Osteoblast (primary cell): ENCODE data around the gene DMKN. TPM values are rescaled to one million over a fixed set of nuclear protein-coding genes. Genes with fewer than 3 reads are reported as not detected.

Source experiments
- DNase-seq: peaks from one replicate; pipeline ENCODE4 v3.0.0; 2011; ENCODE audit warnings: low spot score, mixed read lengths; ENCODE audit not compliant: insufficient read length; ENCODE audit errors: missing footprints
- H2AFZ ChIP-seq: 2 replicates; pipeline ENCODE4 v1.6.0; 2011; ENCODE audit warnings: mild to moderate bottlenecking, low read length
- H3K27ac ChIP-seq: 2 replicates; pipeline ENCODE4 v1.5.1; 2011; ENCODE audit warnings: mild to moderate bottlenecking, low read depth, low read length, moderate library complexity
- H3K27me3 ChIP-seq: 2 replicates; pipeline ENCODE4 v1.6.0; 2012; ENCODE audit warnings: mild to moderate bottlenecking, control low read depth, inconsistent platforms, low read length, moderate library complexity; ENCODE audit not compliant: insufficient read depth
- H3K36me3 ChIP-seq: 2 replicates; pipeline ENCODE4 v1.5.1; 2011; ENCODE audit warnings: mild to moderate bottlenecking, low read length, control low read depth, moderate library complexity; ENCODE audit not compliant: insufficient read depth
- H3K4me1 ChIP-seq: 2 replicates; pipeline ENCODE4 v1.5.1; 2011; ENCODE audit warnings: mild to moderate bottlenecking, low read length, control low read depth, moderate library complexity; ENCODE audit not compliant: insufficient read depth
- H3K4me2 ChIP-seq: 2 replicates; pipeline ENCODE4 v1.6.0; 2011; ENCODE audit warnings: mild to moderate bottlenecking, low read length; ENCODE audit not compliant: insufficient read depth
- H3K4me3 ChIP-seq: fragments of 200-600 bp; sonication (generic); 3 replicates; pipeline ENCODE4 v1.5.1; 2012; ENCODE audit warnings: mild to moderate bottlenecking, low read length, inconsistent platforms; ENCODE audit not compliant: insufficient read depth
- H3K79me2 ChIP-seq: 2 replicates; pipeline ENCODE4 v1.6.0; 2012; ENCODE audit warnings: mild to moderate bottlenecking, low read length, control low read depth, inconsistent platforms; ENCODE audit not compliant: insufficient read depth
- H3K9me3 ChIP-seq: 2 replicates; pipeline ENCODE4 v1.5.1; 2011; ENCODE audit warnings: low read depth, low read length, control low read depth
- H4K20me1 ChIP-seq: 2 replicates; pipeline ENCODE4 v1.6.0; 2012; ENCODE audit warnings: mild to moderate bottlenecking, low read length, control low read depth; ENCODE audit not compliant: insufficient read depth
- CTCF ChIP-seq: IDR thresholded peaks from 2 replicates; pipeline ENCODE4 v1.5.1; 2011; ENCODE audit warnings: mild to moderate bottlenecking, low read depth, low read length, moderate library complexity; ENCODE audit errors: extremely low read depth
- total RNA-seq: library from RNA; depleted of rRNA; stranded (reverse); fragments of >200 nt; gene quantifications from 2 replicates; pipeline ENCODE4 v1.2.3, GENCODE V29; 2012

Gene DMKN
- total RNA-seq, 1 donor: 24.2 TPM

- Histone ChIP-seq H3K9me3 (no peaks in the 10 kb centered on the region), H3K27me3 (no peaks in the 10 kb centered on the region), H3K27ac (no peak overlapping the region), H3K4me1 (peaks cover 6% of the 10 kb centered on the region), H4K20me1 (no peaks in the 10 kb centered on the region), H2AFZ (no peak overlapping the region), H3K36me3 (peaks cover 12% of the 10 kb centered on the region), H3K4me3 (no peak overlapping the region), H3K4me2 (no peak overlapping the region), H3K79me2 (peaks cover 13% of the 10 kb centered on the region)
- no peak for TF ChIP-seq CTCF
- DNase-seq: no peak
Observed at GRCh38 chr19:35539850-35540249, 26.4 kb upstream of the DMKN start.

DNA sequence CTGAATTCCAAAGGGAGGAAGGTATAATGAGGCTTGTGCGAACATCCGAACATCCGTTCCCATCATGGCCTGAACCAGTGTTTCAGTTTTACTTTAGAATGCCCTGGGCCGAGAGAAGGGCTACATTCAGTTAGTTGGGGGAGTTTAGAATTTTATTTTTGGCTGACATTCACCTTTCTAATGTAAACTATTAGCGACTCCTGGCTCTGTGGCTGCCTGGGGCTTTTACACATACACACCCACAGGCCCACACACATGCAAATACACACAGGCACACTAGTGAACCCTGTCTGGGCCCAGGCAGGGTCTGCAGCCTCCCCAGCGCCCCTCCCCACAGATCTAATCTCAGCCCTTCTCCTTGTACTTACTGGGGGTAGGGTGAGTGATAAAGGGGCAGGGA lies 25.9 kb upstream of the DMKN start:
- H3K79me2 ChIP-seq: peaks cover 8% of the 10 kb centered on the region
- no peak overlapping the region for H3K4me2 ChIP-seq
- peaks cover 12% of the 10 kb centered on the region for H3K36me3 ChIP-seq
- H3K27ac ChIP-seq: no peak overlapping the region
- no peak overlapping the region for H2AFZ ChIP-seq
- no peak overlapping the region for H3K4me3 ChIP-seq
- TF ChIP-seq CTCF: no peak
- no peak for DNase-seq
- no peaks in the 10 kb centered on the region for H3K9me3 ChIP-seq
- H3K27me3 ChIP-seq: peaks cover 2% of the 10 kb centered on the region
- peaks cover under 1% of the 10 kb centered on the region for H3K4me1 ChIP-seq
- H4K20me1 ChIP-seq: no peaks in the 10 kb centered on the region

- H3K27me3 ChIP-seq: peaks cover 10% of the 10 kb centered on the region
- H2AFZ ChIP-seq: no peak overlapping the region
- no peak overlapping the region for H3K4me3 ChIP-seq
- no peak overlapping the region for H3K27ac ChIP-seq
- H3K79me2 ChIP-seq: no peaks in the 10 kb centered on the region
- TF ChIP-seq CTCF: no peak
- no peak overlapping the region for H3K4me2 ChIP-seq
- H3K9me3 ChIP-seq: no peaks in the 10 kb centered on the region
- H4K20me1 ChIP-seq: no peaks in the 10 kb centered on the region
- no peaks in the 10 kb centered on the region for H3K36me3 ChIP-seq
- peaks cover 4% of the 10 kb centered on the region for H3K4me1 ChIP-seq
- peak; percentile 74 for DNase-seq
Observed at GRCh38 chr19:35534803-35535480, 21.5 kb upstream of the DMKN start.

- H4K20me1 ChIP-seq: no peaks in the 10 kb centered on the region
- peak overlapping the region; percentile 47 for H2AFZ ChIP-seq
- H3K36me3 ChIP-seq: no peaks in the 10 kb centered on the region
- no peaks in the 10 kb centered on the region for H3K79me2 ChIP-seq
- no peaks in the 10 kb centered on the region for H3K9me3 ChIP-seq
- H3K27ac ChIP-seq: no peak overlapping the region
- peak; percentile 77 for DNase-seq
- H3K27me3 ChIP-seq: peaks cover 10% of the 10 kb centered on the region
- peak overlapping the region; percentile 60 for H3K4me2 ChIP-seq
- peak overlapping the region; percentile 39 for H3K4me3 ChIP-seq
- no peak for TF ChIP-seq CTCF
- peaks cover 4% of the 10 kb centered on the region for H3K4me1 ChIP-seq
Observed at GRCh38 chr19:35533822-35534392, 20.5 kb upstream of the DMKN start.
